GM19351 (cell line): ENCODE data around the gene ZNF83.
A peak's percentile ranks its signal among the peaks of the same experiment; 100 is the strongest.
"Not testable (repeated sequence)": the region's sequence is repeated elsewhere in the genome, so short reads cannot be mapped to it uniquely, and the experiment has no call there.

ENCODE experiments used
- ATAC-seq: cut with Tn5 transposase; IDR thresholded peaks from one replicate; pipeline ENCODE4 v1.9.1; 2021; ENCODE audit warnings: mild to moderate bottlenecking, moderate library complexity; ENCODE audit not compliant: unreplicated experiment

ZNF83 gene

GRCh38 chr19:52570000-52570861 lies 67.9 kb downstream of the ZNF83 start, which contains the start of gene ZNF701:
Gene ZNF701 (plus strand): TSS chr19:52570287. CDS start chr19:52574148, 3,861 bp downstream.
- peak; percentile 86 for ATAC-seq

GRCh38 chr19:52569638-52569999 lies 68.5 kb downstream of the ZNF83 start:
- not testable (repeated sequence) for ATAC-seq

GRCh38 chr19:52567921-52568320 lies 70.2 kb downstream of the ZNF83 start:
- no peak for ATAC-seq

- ATAC-seq = no peak
Observed at GRCh38 chr19:52566588-52566987, 71.6 kb downstream of the ZNF83 start.

GRCh38 chr19:52566121-52566520 lies 72.0 kb downstream of the ZNF83 start:
- ATAC-seq = no peak
